ENCODE results near the gene PSMC1. TPM values are rescaled to one million over a fixed set of nuclear protein-coding genes. Genes with fewer than 3 reads are reported as not detected.

Gene PSMC1
- total and polyA plus RNA-seq, 2 experiments from 2014 or later: 112 to 139 TPM

DNA sequence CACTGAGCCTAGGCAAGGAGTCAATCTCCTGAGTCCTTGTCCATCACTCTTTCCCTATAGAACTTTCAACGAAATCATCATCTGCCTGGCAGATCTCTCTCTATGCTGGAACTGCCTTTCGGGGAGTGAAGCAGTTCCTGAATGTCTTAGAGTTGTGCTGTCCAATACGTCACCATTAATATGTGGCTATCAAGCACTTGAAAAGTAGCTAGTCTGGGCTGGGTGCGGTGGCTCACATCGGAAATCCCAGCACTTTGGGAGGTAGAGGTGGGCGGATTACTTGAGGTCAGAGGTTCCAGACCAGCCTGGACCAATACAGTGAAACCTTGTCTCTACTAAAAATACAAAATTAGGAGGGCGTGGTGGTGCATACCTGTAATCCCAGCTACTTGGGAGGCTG lies 40.3 kb downstream of the PSMC1 start:
- no peaks in the 10 kb centered on the region for H3K27me3 ChIP-seq (ENCODE audit: insufficient read depth)
- Mint-ChIP-seq H3K4me3 (no peak overlapping the region), H3K4me1 (peaks cover 13% of the 10 kb centered on the region), H3K9me3 (peaks cover 9% of the 10 kb centered on the region), H3K27me3 (ENCODE audit: insufficient read depth, low read depth, poor library complexity) (peaks cover 8% of the 10 kb centered on the region), H3K27ac (no peak overlapping the region), H3K36me3 (ENCODE audit: low read depth) (peaks cover 47% of the 10 kb centered on the region)
- no peak overlapping the region for H3K4me2 ChIP-seq
- H3K9me2 ChIP-seq (ENCODE audit: insufficient read depth): no peaks in the 10 kb centered on the region
- TF ChIP-seq ZNF114 (CRISPR knock-in tag; IDR thresholded peaks at IDR 0.05): no peak
- TF ChIP-seq, protein P1, sequence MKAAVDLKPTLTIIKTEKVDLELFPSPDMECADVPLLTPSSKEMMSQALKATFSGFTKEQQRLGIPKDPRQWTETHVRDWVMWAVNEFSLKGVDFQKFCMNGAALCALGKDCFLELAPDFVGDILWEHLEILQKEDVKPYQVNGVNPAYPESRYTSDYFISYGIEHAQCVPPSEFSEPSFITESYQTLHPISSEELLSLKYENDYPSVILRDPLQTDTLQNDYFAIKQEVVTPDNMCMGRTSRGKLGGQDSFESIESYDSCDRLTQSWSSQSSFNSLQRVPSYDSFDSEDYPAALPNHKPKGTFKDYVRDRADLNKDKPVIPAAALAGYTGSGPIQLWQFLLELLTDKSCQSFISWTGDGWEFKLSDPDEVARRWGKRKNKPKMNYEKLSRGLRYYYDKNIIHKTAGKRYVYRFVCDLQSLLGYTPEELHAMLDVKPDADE (IDR thresholded peaks at IDR 0.05): no peak
- TF ChIP-seq, protein P2, sequence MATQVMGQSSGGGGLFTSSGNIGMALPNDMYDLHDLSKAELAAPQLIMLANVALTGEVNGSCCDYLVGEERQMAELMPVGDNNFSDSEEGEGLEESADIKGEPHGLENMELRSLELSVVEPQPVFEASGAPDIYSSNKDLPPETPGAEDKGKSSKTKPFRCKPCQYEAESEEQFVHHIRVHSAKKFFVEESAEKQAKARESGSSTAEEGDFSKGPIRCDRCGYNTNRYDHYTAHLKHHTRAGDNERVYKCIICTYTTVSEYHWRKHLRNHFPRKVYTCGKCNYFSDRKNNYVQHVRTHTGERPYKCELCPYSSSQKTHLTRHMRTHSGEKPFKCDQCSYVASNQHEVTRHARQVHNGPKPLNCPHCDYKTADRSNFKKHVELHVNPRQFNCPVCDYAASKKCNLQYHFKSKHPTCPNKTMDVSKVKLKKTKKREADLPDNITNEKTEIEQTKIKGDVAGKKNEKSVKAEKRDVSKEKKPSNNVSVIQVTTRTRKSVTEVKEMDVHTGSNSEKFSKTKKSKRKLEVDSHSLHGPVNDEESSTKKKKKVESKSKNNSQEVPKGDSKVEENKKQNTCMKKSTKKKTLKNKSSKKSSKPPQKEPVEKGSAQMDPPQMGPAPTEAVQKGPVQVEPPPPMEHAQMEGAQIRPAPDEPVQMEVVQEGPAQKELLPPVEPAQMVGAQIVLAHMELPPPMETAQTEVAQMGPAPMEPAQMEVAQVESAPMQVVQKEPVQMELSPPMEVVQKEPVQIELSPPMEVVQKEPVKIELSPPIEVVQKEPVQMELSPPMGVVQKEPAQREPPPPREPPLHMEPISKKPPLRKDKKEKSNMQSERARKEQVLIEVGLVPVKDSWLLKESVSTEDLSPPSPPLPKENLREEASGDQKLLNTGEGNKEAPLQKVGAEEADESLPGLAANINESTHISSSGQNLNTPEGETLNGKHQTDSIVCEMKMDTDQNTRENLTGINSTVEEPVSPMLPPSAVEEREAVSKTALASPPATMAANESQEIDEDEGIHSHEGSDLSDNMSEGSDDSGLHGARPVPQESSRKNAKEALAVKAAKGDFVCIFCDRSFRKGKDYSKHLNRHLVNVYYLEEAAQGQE (IDR thresholded peaks at IDR 0.05; ENCODE audit: unreplicated experiment): no peak
- TF ChIP-seq, protein P3, sequence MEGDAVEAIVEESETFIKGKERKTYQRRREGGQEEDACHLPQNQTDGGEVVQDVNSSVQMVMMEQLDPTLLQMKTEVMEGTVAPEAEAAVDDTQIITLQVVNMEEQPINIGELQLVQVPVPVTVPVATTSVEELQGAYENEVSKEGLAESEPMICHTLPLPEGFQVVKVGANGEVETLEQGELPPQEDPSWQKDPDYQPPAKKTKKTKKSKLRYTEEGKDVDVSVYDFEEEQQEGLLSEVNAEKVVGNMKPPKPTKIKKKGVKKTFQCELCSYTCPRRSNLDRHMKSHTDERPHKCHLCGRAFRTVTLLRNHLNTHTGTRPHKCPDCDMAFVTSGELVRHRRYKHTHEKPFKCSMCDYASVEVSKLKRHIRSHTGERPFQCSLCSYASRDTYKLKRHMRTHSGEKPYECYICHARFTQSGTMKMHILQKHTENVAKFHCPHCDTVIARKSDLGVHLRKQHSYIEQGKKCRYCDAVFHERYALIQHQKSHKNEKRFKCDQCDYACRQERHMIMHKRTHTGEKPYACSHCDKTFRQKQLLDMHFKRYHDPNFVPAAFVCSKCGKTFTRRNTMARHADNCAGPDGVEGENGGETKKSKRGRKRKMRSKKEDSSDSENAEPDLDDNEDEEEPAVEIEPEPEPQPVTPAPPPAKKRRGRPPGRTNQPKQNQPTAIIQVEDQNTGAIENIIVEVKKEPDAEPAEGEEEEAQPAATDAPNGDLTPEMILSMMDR (conservative IDR thresholded peaks at IDR 0.05; ENCODE audit: low read depth in 2 of 2): no peak
- TF ChIP-seq CREB1 (CRISPR knock-in tag; IDR thresholded peaks at IDR 0.05; ENCODE audit: low read depth): no peak
- no peak for TF ChIP-seq EZH2 (IDR thresholded peaks at IDR 0.05; ENCODE audit: low read depth, unreplicated experiment)
- TF ChIP-seq, protein P4, sequence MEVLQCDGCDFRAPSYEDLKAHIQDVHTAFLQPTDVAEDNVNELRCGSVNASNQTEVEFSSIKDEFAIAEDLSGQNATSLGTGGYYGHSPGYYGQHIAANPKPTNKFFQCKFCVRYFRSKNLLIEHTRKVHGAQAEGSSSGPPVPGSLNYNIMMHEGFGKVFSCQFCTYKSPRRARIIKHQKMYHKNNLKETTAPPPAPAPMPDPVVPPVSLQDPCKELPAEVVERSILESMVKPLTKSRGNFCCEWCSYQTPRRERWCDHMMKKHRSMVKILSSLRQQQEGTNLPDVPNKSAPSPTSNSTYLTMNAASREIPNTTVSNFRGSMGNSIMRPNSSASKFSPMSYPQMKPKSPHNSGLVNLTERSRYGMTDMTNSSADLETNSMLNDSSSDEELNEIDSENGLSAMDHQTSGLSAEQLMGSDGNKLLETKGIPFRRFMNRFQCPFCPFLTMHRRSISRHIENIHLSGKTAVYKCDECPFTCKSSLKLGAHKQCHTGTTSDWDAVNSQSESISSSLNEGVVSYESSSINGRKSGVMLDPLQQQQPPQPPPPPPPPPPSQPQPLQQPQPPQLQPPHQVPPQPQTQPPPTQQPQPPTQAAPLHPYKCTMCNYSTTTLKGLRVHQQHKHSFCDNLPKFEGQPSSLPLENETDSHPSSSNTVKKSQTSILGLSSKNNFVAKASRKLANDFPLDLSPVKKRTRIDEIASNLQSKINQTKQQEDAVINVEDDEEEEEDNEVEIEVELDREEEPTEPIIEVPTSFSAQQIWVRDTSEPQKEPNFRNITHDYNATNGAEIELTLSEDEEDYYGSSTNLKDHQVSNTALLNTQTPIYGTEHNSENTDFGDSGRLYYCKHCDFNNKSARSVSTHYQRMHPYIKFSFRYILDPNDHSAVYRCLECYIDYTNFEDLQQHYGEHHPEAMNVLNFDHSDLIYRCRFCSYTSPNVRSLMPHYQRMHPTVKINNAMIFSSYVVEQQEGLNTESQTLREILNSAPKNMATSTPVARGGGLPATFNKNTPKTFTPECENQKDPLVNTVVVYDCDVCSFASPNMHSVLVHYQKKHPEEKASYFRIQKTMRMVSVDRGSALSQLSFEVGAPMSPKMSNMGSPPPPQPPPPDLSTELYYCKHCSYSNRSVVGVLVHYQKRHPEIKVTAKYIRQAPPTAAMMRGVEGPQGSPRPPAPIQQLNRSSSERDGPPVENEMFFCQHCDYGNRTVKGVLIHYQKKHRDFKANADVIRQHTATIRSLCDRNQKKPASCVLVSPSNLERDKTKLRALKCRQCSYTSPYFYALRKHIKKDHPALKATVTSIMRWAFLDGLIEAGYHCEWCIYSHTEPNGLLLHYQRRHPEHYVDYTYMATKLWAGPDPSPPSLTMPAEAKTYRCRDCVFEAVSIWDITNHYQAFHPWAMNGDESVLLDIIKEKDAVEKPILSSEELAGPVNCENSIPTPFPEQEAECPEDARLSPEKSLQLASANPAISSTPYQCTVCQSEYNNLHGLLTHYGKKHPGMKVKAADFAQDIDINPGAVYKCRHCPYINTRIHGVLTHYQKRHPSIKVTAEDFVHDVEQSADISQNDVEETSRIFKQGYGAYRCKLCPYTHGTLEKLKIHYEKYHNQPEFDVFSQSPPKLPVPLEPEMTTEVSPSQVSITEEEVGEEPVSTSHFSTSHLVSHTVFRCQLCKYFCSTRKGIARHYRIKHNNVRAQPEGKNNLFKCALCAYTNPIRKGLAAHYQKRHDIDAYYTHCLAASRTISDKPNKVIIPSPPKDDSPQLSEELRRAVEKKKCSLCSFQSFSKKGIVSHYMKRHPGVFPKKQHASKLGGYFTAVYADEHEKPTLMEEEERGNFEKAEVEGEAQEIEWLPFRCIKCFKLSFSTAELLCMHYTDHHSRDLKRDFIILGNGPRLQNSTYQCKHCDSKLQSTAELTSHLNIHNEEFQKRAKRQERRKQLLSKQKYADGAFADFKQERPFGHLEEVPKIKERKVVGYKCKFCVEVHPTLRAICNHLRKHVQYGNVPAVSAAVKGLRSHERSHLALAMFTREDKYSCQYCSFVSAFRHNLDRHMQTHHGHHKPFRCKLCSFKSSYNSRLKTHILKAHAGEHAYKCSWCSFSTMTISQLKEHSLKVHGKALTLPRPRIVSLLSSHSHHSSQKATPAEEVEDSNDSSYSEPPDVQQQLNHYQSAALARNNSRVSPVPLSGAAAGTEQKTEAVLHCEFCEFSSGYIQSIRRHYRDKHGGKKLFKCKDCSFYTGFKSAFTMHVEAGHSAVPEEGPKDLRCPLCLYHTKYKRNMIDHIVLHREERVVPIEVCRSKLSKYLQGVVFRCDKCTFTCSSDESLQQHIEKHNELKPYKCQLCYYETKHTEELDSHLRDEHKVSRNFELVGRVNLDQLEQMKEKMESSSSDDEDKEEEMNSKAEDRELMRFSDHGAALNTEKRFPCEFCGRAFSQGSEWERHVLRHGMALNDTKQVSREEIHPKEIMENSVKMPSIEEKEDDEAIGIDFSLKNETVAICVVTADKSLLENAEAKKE (CRISPR knock-in tag; IDR thresholded peaks at IDR 0.05): no peak
- TF ChIP-seq STAT1 (IDR thresholded peaks at IDR 0.05; ENCODE audit: unreplicated experiment): no peak
- TF ChIP-seq POLR2AphosphoS5 (IDR thresholded peaks at IDR 0.05; ENCODE audit: low read depth): no peak
- no peak for TF ChIP-seq EZH2phosphoT487 (IDR thresholded peaks at IDR 0.05; ENCODE audit: unreplicated experiment)
- no peak for TF ChIP-seq JUNB (IDR thresholded peaks at IDR 0.05; ENCODE audit: unreplicated experiment)
- no peak for TF ChIP-seq ZNF331 (CRISPR knock-in tag; IDR thresholded peaks at IDR 0.05; ENCODE audit: low read depth)
- no peak for TF ChIP-seq NANOG (IDR thresholded peaks at IDR 0.05; ENCODE audit: borderline replicate concordance)
- H3K4me3 ChIP-seq: no peak overlapping the region
- H3K27ac ChIP-seq (ENCODE audit: low read depth): no peak overlapping the region
- no peaks in the 10 kb centered on the region for H3K79me2 ChIP-seq (replicated peaks; ENCODE audit: insufficient read depth)
- DNase-seq (ENCODE audit: low spot score) (no peak), ATAC-seq (no peak)
- peaks cover 3% of the 10 kb centered on the region; the same call in 1 of the 2 replicates for H3K36me3 ChIP-seq (ENCODE audit: insufficient read depth)
- H2AFZ ChIP-seq: no peak overlapping the region
- H3K4me1 ChIP-seq (ENCODE audit: insufficient read depth): peaks cover 5% of the 10 kb centered on the region; the same call in 1 of the 2 replicates
- H4K20me1 ChIP-seq (replicated peaks; ENCODE audit: insufficient read depth): 0 out of 2 replicates have a peak, but pooled peaks cover 3% of the 10 kb centered on the region
- 0 out of 2 replicates have a peak, but pooled peaks cover 3% of the 10 kb centered on the region for H3F3A ChIP-seq (replicated peaks; ENCODE audit: low read depth)

All from GM23338 (cell line).